CD14-positive monocyte (primary cell): Measurements from ENCODE around the gene OAF. TPM values are rescaled to one million over a fixed set of nuclear protein-coding genes. Genes with fewer than 3 reads are reported as not detected.

Experiments used
- DNase-seq, 3 donors: peaks; one replicate each; pipeline ENCODE4 v3.0.0-alpha.2; 2011 to 2022
- H2AFZ ChIP-seq: 2 replicates; pipeline ENCODE4 v1.6.0; 2012; ENCODE audit warnings: mild to moderate bottlenecking, low read depth, low read length, inconsistent platforms; ENCODE audit not compliant: insufficient read depth, poor library complexity, severe bottlenecking
- H3K27ac ChIP-seq, 2 donors: 1 replicate in 1 of 2; 2 replicates in 1 of 2; pipeline ENCODE4 v1.5.1; 2012 to 2013; ENCODE audit warnings: low read length in 2 of 2, control low read depth in 1 of 2, inconsistent platforms in 1 of 2, low read depth in 1 of 2, mild to moderate bottlenecking in 1 of 2
- H3K27me3 ChIP-seq, 2 donors: one replicate each; pipeline versions ENCODE4 v1.6.0 to v1.6.1; 2011 to 2013; ENCODE audit warnings: low read length in 2 of 2; ENCODE audit not compliant: control insufficient read depth in 2 of 2, insufficient read depth in 2 of 2
- H3K36me3 ChIP-seq, 2 donors: replicated peaks in 1 of 2; 1 replicate in 1 of 2; 2 replicates in 1 of 2; pipeline versions ENCODE4 v1.5.1 to v1.6.1; 2012 to 2013; ENCODE audit warnings: low read length in 2 of 2, control low read depth in 1 of 2, inconsistent platforms in 1 of 2, mild to moderate bottlenecking in 1 of 2; ENCODE audit not compliant: insufficient read depth in 2 of 2, control insufficient read depth in 1 of 2
- H3K4me1 ChIP-seq, 2 donors: 1 replicate in 1 of 2; 2 replicates in 1 of 2; pipeline versions ENCODE4 v1.5.1 to v1.6.1; 2012 to 2013; ENCODE audit warnings: low read length in 2 of 2, control low read depth in 1 of 2, inconsistent platforms in 1 of 2, mild to moderate bottlenecking in 1 of 2, moderate library complexity in 1 of 2; ENCODE audit not compliant: insufficient read depth in 2 of 2, control insufficient read depth in 1 of 2
- H3K4me2 ChIP-seq: replicated peaks from 2 replicates; pipeline ENCODE3; 2012; ENCODE audit warnings: low read length, moderate library complexity, mild to moderate bottlenecking; ENCODE audit not compliant: poor library complexity, severe bottlenecking; ENCODE audit errors: extremely low read depth
- H3K4me3 ChIP-seq, 3 experiments: fragments of 200-600 bp in 1 of 3; sonication (generic) in 1 of 3; replicated peaks in 1 of 3; 1 replicate in 2 of 3; 2 replicates in 1 of 3; pipeline ENCODE4 v1.5.1; 2011 to 2013; ENCODE audit warnings: low read length in 3 of 3, mild to moderate bottlenecking in 3 of 3, control low read depth in 2 of 3, low read depth in 2 of 3, inconsistent platforms in 1 of 3, moderate library complexity in 1 of 3
- H3K79me2 ChIP-seq: 2 replicates; pipeline ENCODE4 v1.6.0; 2012; ENCODE audit warnings: mild to moderate bottlenecking, control low read depth, inconsistent platforms, low read length, moderate library complexity; ENCODE audit not compliant: insufficient read depth
- H3K9ac ChIP-seq: 2 replicates; pipeline ENCODE4 v1.6.0; 2017; ENCODE audit warnings: low read length, mild to moderate bottlenecking; ENCODE audit not compliant: insufficient read depth, poor library complexity, severe bottlenecking
- H3K9me3 ChIP-seq, 2 donors: replicated peaks in 1 of 2; 1 replicate in 1 of 2; 2 replicates in 1 of 2; pipeline versions ENCODE4 v1.5.1 to v1.6.1; 2012 to 2013; ENCODE audit warnings: low read length in 2 of 2, control low read depth in 1 of 2; ENCODE audit not compliant: control insufficient read depth in 1 of 2, insufficient read depth in 1 of 2
- H4K20me1 ChIP-seq: 2 replicates; pipeline ENCODE4 v1.6.0; 2012; ENCODE audit warnings: mild to moderate bottlenecking, low read length, control low read depth, moderate library complexity; ENCODE audit not compliant: insufficient read depth
- H3K27ac Mint-ChIP-seq, 7 donors: one replicate each; pipeline ENCODE4 v1.8.0; 2020; ENCODE audit warnings: mild to moderate bottlenecking in 7 of 7, mixed read lengths in 7 of 7, moderate library complexity in 6 of 7, inconsistent platforms in 2 of 7
- H3K27me3 Mint-ChIP-seq, 3 donors: one replicate each; pipeline ENCODE4 v1.8.0; 2021 to 2022; ENCODE audit warnings: low read depth in 3 of 3, mild to moderate bottlenecking in 3 of 3, mixed read lengths in 3 of 3, moderate library complexity in 3 of 3, inconsistent platforms in 1 of 3
- H3K36me3 Mint-ChIP-seq, 2 donors: one replicate each; pipeline ENCODE4 v1.8.0; 2020; ENCODE audit warnings: mixed read lengths in 2 of 2, inconsistent platforms in 1 of 2, mild to moderate bottlenecking in 1 of 2
- H3K4me1 Mint-ChIP-seq: one replicate; pipeline ENCODE4 v1.8.0; 2020; ENCODE audit warnings: mild to moderate bottlenecking, mixed read lengths
- H3K4me3 Mint-ChIP-seq, 2 donors: one replicate each; pipeline ENCODE4 v1.8.0; 2020; ENCODE audit warnings: mild to moderate bottlenecking in 2 of 2, mixed read lengths in 2 of 2, moderate library complexity in 1 of 2
- H3K9me3 Mint-ChIP-seq, 7 donors: one replicate each; pipeline ENCODE4 v1.8.0; 2020 to 2022; ENCODE audit warnings: mixed read lengths in 7 of 7, mild to moderate bottlenecking in 6 of 7, moderate library complexity in 6 of 7, inconsistent platforms in 2 of 7
- CTCF ChIP-seq: fragments of 200-600 bp; IDR thresholded peaks from one replicate; pipeline ENCODE4 v1.8.0; 2022; ENCODE audit warnings: antibody characterized with exemption, mild to moderate bottlenecking
- WGBS: methylation state at CpG from one replicate; pipeline ENCODE4 v1.1.5; 2013; ENCODE audit warnings: missing lambda C conversion rate; ENCODE audit not compliant: insufficient coverage; 5-methylcytosine and 5-hydroxymethylcytosine counted together
- intact Hi-C, 2 donors: fragments of 100-400 bp; cut with micrococcal nuclease; formaldehyde crosslinking; loops; one replicate each; pipeline versions ENCODE4 v1.15.0 to v1.15.1; 2023
- polyA plus RNA-seq, 3 donors: library from polyadenylated mRNA; depleted of rRNA in 1 of 3; unstranded in 2 of 3; stranded (reverse) in 1 of 3; fragments of 300-500 nt in 2 of 3; fragments of >200 nt in 1 of 3; fragmentation: Illumina TruSeq in 2 of 3; gene quantifications; 1 replicate in 2 of 3; 2 replicates in 1 of 3; pipeline ENCODE4 v1.2.3, GENCODE V29; 2012 to 2021

Gene OAF
- polyA plus RNA-seq, 3 donors = 31.5 to 57.2 (median 49.2) TPM

GRCh38 chr11:120172054-120172911 lies 38.5 kb upstream of the OAF start:
- peak overlapping the region in 3 of 7 donors; percentile 31 to 53 (median 46) for H3K27ac Mint-ChIP-seq
- peaks cover 24% of the 10 kb centered on the region for H3K4me1 Mint-ChIP-seq
- H3K36me3 Mint-ChIP-seq = peaks cover 0 to 1% of the 10 kb centered on the region in 2 donors
- H3K36me3 ChIP-seq = no peaks in the 10 kb centered on the region
- peaks cover 65 to 77% (median 71%) of the 10 kb centered on the region in 3 donors for H3K27me3 Mint-ChIP-seq
- H3K9me3 Mint-ChIP-seq = peaks cover 0 to 4% (median 2%) of the 10 kb centered on the region in 7 donors
- no peaks in the 10 kb centered on the region for H3K9me3 ChIP-seq
- intact Hi-C loops = loop anchor here (1.0 to 5.0 kb wide), 3 partner anchors 57 to 130 kb away; no protein-coding TSS in a partner anchor
- peak overlapping the region; percentile 82 for H2AFZ ChIP-seq
- peaks cover 20 to 69% of the 10 kb centered on the region in 2 donors for H3K27me3 ChIP-seq
- H3K4me3 Mint-ChIP-seq = peak overlapping the region; percentile 73 to 87
- peak; percentile 54 to 81 (median 70) for DNase-seq
- no peaks in the 10 kb centered on the region for H3K79me2 ChIP-seq
- no peaks in the 10 kb centered on the region for H4K20me1 ChIP-seq
- peak overlapping the region; percentile 75 for H3K4me2 ChIP-seq
- H3K27ac ChIP-seq = no peak overlapping the region
- peaks cover 19 to 31% of the 10 kb centered on the region in 2 donors for H3K4me1 ChIP-seq
- WGBS = 4% methylated on average over 14 of the region's 24 CpGs
- no peak overlapping the region for H3K9ac ChIP-seq
- peak; percentile 87 for TF ChIP-seq CTCF
- H3K4me3 ChIP-seq = peak overlapping the region; percentile 20 to 69 (median 25)

- no peak for TF ChIP-seq CTCF
- intact Hi-C loops = loop anchor here (2.0 to 5.0 kb wide), 2 partner anchors 56 to 129 kb away; no protein-coding TSS in a partner anchor
- Histone ChIP-seq H3K27ac (no peak overlapping the region), H3K36me3 (no peaks in the 10 kb centered on the region), H3K4me1 (peaks cover 19 to 31% of the 10 kb centered on the region in 2 donors), H3K27me3 (peaks cover 11 to 60% of the 10 kb centered on the region in 2 donors), H3K9me3 (no peaks in the 10 kb centered on the region), H3K4me3 (peak overlapping the region in 1 of 3 experiments; percentile 69), H2AFZ (no peak overlapping the region), H3K9ac (no peak overlapping the region), H4K20me1 (no peaks in the 10 kb centered on the region), H3K79me2 (no peaks in the 10 kb centered on the region), H3K4me2 (peak overlapping the region; percentile 75)
- Mint-ChIP-seq H3K27me3 (peaks cover 62 to 68% (median 62%) of the 10 kb centered on the region in 3 donors), H3K27ac (peak overlapping the region in 1 of 7 donors; percentile 25), H3K4me3 (peak overlapping the region in 1 of 2 donors; percentile 87), H3K9me3 (peaks cover 0 to 6% (median 2%) of the 10 kb centered on the region in 7 donors), H3K4me1 (peaks cover 24% of the 10 kb centered on the region), H3K36me3 (no peaks in the 10 kb centered on the region)
- 68% methylated on average over 9 of the region's 11 CpGs for whole genome bisulfite sequencing
- no peak for DNase-seq
Observed at GRCh38 chr11:120173019-120173705, 37.7 kb upstream of the OAF start.
